ENCODE measurements around the gene CEP170. TPM values are rescaled to one million over a fixed set of nuclear protein-coding genes. Genes with fewer than 3 reads are reported as not detected.

Gene CEP170
- total RNA-seq, 1 experiment from 2014 or later: 55.2 TPM

DNA sequence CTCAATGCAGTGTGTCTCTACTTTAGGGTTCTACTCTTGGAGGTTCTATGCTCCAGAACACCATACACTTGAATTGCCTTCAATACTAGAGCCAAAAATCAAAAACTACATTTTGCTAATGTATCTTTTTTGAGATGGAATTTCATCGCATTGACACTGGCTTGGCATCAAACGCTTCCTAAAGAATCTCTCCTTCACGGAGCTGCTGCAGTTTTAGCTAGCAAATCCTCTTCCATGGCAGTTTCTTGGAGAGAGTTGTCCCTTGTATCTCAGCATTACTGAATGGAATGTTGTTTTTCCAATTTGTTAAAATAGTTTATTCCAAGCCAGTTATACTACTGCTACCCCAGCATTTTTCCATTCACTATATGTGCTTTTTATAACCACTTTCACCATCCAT is 18.4 kb upstream of the CEP170 start:
- Histone ChIP-seq H3K9me3 (ENCODE audit: control insufficient read depth in 1 of 2, insufficient read depth in 1 of 2, low read depth in 1 of 2, low read length in 2 of 2) (no peaks in the 10 kb centered on the region), H3K4me3 (replicated peaks in 1 of 2; ENCODE audit: low read depth in 1 of 2, low read length in 2 of 2) (no peak overlapping the region), H3K27ac (ENCODE audit: low read depth, low read length) (no peak overlapping the region), H3K9ac (ENCODE audit: low read length) (no peak overlapping the region), H3K9me2 (ENCODE audit: insufficient read depth) (no peaks in the 10 kb centered on the region), H3K27me3 (ENCODE audit: insufficient read depth, low read length) (no peaks in the 10 kb centered on the region), H3K4me1 (ENCODE audit: control insufficient read depth in 1 of 2, insufficient read depth in 2 of 2, low read length in 2 of 2) (peaks cover 14 to 21% of the 10 kb centered on the region in 2 experiments), H2AFZ (ENCODE audit: low read depth, low read length, poor library complexity, severe bottlenecking) (no peak overlapping the region), H3K36me3 (ENCODE audit: control insufficient read depth in 1 of 2, insufficient read depth in 2 of 2, low read length in 2 of 2) (peaks cover 0 to 4% of the 10 kb centered on the region in 2 experiments; a peak in 2 of 4 replicates), H3K79me2 (ENCODE audit: insufficient read depth, low read length) (peaks cover 8% of the 10 kb centered on the region), H4K20me1 (ENCODE audit: insufficient read depth) (no peaks in the 10 kb centered on the region), H3K4me2 (ENCODE audit: low read length) (no peak overlapping the region)
- intact Hi-C loops (cut with micrococcal nuclease): no loop called here
- TF ChIP-seq CEBPB (IDR thresholded peaks at IDR 0.05; ENCODE audit: low read depth): no peak
- no peak for TF ChIP-seq YY1 (IDR thresholded peaks at IDR 0.05; ENCODE audit: extremely low read depth, insufficient replicate concordance, low read depth, low read length)
- TF ChIP-seq EGR1 (IDR thresholded peaks at IDR 0.05; ENCODE audit: low read depth): no peak
- TF ChIP-seq ELF1 (IDR thresholded peaks at IDR 0.05; ENCODE audit: borderline replicate concordance, low read depth): no peak
- no peak for TF ChIP-seq SRF (IDR thresholded peaks at IDR 0.05; ENCODE audit: low read depth)
- TF ChIP-seq, protein P1, sequence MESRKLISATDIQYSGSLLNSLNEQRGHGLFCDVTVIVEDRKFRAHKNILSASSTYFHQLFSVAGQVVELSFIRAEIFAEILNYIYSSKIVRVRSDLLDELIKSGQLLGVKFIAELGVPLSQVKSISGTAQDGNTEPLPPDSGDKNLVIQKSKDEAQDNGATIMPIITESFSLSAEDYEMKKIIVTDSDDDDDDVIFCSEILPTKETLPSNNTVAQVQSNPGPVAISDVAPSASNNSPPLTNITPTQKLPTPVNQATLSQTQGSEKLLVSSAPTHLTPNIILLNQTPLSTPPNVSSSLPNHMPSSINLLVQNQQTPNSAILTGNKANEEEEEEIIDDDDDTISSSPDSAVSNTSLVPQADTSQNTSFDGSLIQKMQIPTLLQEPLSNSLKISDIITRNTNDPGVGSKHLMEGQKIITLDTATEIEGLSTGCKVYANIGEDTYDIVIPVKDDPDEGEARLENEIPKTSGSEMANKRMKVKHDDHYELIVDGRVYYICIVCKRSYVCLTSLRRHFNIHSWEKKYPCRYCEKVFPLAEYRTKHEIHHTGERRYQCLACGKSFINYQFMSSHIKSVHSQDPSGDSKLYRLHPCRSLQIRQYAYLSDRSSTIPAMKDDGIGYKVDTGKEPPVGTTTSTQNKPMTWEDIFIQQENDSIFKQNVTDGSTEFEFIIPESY (IDR thresholded peaks at IDR 0.05; ENCODE audit: extremely low read depth, insufficient replicate concordance, low read length): no peak
- TF ChIP-seq ZNF274 (IDR thresholded peaks at IDR 0.05; ENCODE audit: low read depth, low read length): no peak
- no peak for TF ChIP-seq EZH2phosphoT487 (IDR thresholded peaks at IDR 0.05; ENCODE audit: borderline replicate concordance)
- TF ChIP-seq CBX3 (IDR thresholded peaks at IDR 0.05; ENCODE audit: low read depth): no peak
- TF ChIP-seq, protein P2, sequence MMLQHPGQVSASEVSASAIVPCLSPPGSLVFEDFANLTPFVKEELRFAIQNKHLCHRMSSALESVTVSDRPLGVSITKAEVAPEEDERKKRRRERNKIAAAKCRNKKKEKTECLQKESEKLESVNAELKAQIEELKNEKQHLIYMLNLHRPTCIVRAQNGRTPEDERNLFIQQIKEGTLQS (IDR thresholded peaks at IDR 0.05): no peak
- TF ChIP-seq, protein P3, sequence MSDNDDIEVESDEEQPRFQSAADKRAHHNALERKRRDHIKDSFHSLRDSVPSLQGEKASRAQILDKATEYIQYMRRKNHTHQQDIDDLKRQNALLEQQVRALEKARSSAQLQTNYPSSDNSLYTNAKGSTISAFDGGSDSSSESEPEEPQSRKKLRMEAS (IDR thresholded peaks at IDR 0.05): no peak
- no peak for TF ChIP-seq RAD21 (IDR thresholded peaks at IDR 0.05; ENCODE audit: low read depth)
- no peak for TF ChIP-seq ZFX (IDR thresholded peaks at IDR 0.05)
- TF ChIP-seq, protein P4, sequence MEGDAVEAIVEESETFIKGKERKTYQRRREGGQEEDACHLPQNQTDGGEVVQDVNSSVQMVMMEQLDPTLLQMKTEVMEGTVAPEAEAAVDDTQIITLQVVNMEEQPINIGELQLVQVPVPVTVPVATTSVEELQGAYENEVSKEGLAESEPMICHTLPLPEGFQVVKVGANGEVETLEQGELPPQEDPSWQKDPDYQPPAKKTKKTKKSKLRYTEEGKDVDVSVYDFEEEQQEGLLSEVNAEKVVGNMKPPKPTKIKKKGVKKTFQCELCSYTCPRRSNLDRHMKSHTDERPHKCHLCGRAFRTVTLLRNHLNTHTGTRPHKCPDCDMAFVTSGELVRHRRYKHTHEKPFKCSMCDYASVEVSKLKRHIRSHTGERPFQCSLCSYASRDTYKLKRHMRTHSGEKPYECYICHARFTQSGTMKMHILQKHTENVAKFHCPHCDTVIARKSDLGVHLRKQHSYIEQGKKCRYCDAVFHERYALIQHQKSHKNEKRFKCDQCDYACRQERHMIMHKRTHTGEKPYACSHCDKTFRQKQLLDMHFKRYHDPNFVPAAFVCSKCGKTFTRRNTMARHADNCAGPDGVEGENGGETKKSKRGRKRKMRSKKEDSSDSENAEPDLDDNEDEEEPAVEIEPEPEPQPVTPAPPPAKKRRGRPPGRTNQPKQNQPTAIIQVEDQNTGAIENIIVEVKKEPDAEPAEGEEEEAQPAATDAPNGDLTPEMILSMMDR (IDR thresholded peaks at IDR 0.05 in 2 of 3, conservative IDR thresholded peaks at IDR 0.05 in 1 of 3; ENCODE audit: borderline replicate concordance in 1 of 3, insufficient read depth in 1 of 3, low read depth in 2 of 3, low read length in 2 of 3): no peak
- TF ChIP-seq, protein P5, sequence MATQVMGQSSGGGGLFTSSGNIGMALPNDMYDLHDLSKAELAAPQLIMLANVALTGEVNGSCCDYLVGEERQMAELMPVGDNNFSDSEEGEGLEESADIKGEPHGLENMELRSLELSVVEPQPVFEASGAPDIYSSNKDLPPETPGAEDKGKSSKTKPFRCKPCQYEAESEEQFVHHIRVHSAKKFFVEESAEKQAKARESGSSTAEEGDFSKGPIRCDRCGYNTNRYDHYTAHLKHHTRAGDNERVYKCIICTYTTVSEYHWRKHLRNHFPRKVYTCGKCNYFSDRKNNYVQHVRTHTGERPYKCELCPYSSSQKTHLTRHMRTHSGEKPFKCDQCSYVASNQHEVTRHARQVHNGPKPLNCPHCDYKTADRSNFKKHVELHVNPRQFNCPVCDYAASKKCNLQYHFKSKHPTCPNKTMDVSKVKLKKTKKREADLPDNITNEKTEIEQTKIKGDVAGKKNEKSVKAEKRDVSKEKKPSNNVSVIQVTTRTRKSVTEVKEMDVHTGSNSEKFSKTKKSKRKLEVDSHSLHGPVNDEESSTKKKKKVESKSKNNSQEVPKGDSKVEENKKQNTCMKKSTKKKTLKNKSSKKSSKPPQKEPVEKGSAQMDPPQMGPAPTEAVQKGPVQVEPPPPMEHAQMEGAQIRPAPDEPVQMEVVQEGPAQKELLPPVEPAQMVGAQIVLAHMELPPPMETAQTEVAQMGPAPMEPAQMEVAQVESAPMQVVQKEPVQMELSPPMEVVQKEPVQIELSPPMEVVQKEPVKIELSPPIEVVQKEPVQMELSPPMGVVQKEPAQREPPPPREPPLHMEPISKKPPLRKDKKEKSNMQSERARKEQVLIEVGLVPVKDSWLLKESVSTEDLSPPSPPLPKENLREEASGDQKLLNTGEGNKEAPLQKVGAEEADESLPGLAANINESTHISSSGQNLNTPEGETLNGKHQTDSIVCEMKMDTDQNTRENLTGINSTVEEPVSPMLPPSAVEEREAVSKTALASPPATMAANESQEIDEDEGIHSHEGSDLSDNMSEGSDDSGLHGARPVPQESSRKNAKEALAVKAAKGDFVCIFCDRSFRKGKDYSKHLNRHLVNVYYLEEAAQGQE (IDR thresholded peaks at IDR 0.05; ENCODE audit: low read depth): no peak
- TF ChIP-seq SP1 (IDR thresholded peaks at IDR 0.05; ENCODE audit: low read depth): no peak
- no peak for TF ChIP-seq POLR2AphosphoS5 (IDR thresholded peaks at IDR 0.05; ENCODE audit: low read depth, low read length)
- no peak for TF ChIP-seq TCF7L2 (IDR thresholded peaks at IDR 0.05; ENCODE audit: borderline replicate concordance, extremely low read depth, insufficient read depth, insufficient read length)
- TF ChIP-seq SIN3A (IDR thresholded peaks at IDR 0.05; ENCODE audit: low read depth): no peak
- no peak for TF ChIP-seq JUND (IDR thresholded peaks at IDR 0.05)
- ATAC-seq (no peak), DNase-seq (ENCODE audit: low read depth, low spot score) (no peak)
- ChIA-PET RAD21 (ENCODE audit: low non-redundant PET in 1 of 2, low total read pairs in 2 of 2, uncharacterized antibody in 2 of 2, unreplicated experiment in 2 of 2) (no interaction called here), CTCF (no interaction called here), POLR2A (interaction anchor here (1.6 kb wide), 1 partner anchor 18 kb away, joined by 4 read pairs; the partner anchor contains the start of genes CEP170 and SDCCAG8)
- BruUV-seq (replicated peaks): no TSS peak
